DND-41 (cell line): Measurements from ENCODE around the gene EFNB2.

ENCODE experiments used
- ATAC-seq: fragments of 200-7000 bp; cut with Tn5 transposase; 3 replicates; pipeline ENCODE4 v1.9.1; 2021; ENCODE audit warnings: low read depth; ENCODE audit not compliant: insufficient read depth
- DNase-seq: peaks from one replicate; pipeline ENCODE4 v3.0.0-alpha.2; 2020
- H2AFZ ChIP-seq: 2 replicates; pipeline ENCODE4 v1.6.0; 2012; ENCODE audit warnings: low read depth, low read length
- H3K27ac ChIP-seq: 2 replicates; pipeline ENCODE4 v1.5.1; 2012; ENCODE audit warnings: low read length, inconsistent platforms
- H3K27me3 ChIP-seq: fragments of 200-600 bp; sonication (generic); 2 replicates; pipeline ENCODE4 v1.6.0; 2012; ENCODE audit warnings: low read length, mild to moderate bottlenecking, inconsistent platforms; ENCODE audit not compliant: insufficient read depth, poor library complexity
- H3K36me3 ChIP-seq: 2 replicates; pipeline ENCODE4 v1.5.1; 2012; ENCODE audit warnings: low read length, inconsistent platforms; ENCODE audit not compliant: insufficient read depth
- H3K4me1 ChIP-seq: 2 replicates; pipeline ENCODE4 v1.5.1; 2012; ENCODE audit warnings: mild to moderate bottlenecking, low read length; ENCODE audit not compliant: insufficient read depth
- H3K4me2 ChIP-seq: 2 replicates; pipeline ENCODE4 v1.6.0; 2012; ENCODE audit warnings: mild to moderate bottlenecking, moderate library complexity, low read length, inconsistent platforms; ENCODE audit not compliant: insufficient read depth
- H3K4me3 ChIP-seq, 2 experiments: fragments of 200-600 bp in 1 of 2; shearing (Covaris generic) in 1 of 2; 2 replicates each; pipeline ENCODE4 v1.5.1; 2012 to 2016; ENCODE audit warnings: inconsistent platforms in 2 of 2, low read length in 2 of 2, mild to moderate bottlenecking in 2 of 2, low read depth in 1 of 2, moderate library complexity in 1 of 2
- H3K79me2 ChIP-seq: 2 replicates; pipeline ENCODE4 v1.6.0; 2012; ENCODE audit warnings: low read length, inconsistent platforms; ENCODE audit not compliant: insufficient read depth
- H3K9ac ChIP-seq: 2 replicates; pipeline ENCODE4 v1.6.0; 2012; ENCODE audit warnings: low read depth, mild to moderate bottlenecking, inconsistent platforms, low read length, moderate library complexity
- H3K9me3 ChIP-seq: 2 replicates; pipeline ENCODE4 v1.5.1; 2012; ENCODE audit warnings: low read length, moderate library complexity, mild to moderate bottlenecking, inconsistent platforms; ENCODE audit not compliant: insufficient read depth, severe bottlenecking
- H4K20me1 ChIP-seq: 2 replicates; pipeline ENCODE4 v1.6.0; 2012; ENCODE audit warnings: low read length; ENCODE audit not compliant: insufficient read depth
- CTCF ChIP-seq: IDR thresholded peaks from 2 replicates; pipeline ENCODE4 v1.5.1; 2012; ENCODE audit warnings: borderline replicate concordance, low read length, moderate library complexity, mild to moderate bottlenecking; ENCODE audit not compliant: poor library complexity, severe bottlenecking; ENCODE audit errors: extremely low read depth
- EZH2 ChIP-seq: IDR thresholded peaks from 3 replicates; pipeline ENCODE4 v1.6.1; 2012; ENCODE audit warnings: borderline replicate concordance, low read depth, mild to moderate bottlenecking, moderate library complexity, low read length, inconsistent platforms; ENCODE audit not compliant: severe bottlenecking

EFNB2 gene

DNA sequence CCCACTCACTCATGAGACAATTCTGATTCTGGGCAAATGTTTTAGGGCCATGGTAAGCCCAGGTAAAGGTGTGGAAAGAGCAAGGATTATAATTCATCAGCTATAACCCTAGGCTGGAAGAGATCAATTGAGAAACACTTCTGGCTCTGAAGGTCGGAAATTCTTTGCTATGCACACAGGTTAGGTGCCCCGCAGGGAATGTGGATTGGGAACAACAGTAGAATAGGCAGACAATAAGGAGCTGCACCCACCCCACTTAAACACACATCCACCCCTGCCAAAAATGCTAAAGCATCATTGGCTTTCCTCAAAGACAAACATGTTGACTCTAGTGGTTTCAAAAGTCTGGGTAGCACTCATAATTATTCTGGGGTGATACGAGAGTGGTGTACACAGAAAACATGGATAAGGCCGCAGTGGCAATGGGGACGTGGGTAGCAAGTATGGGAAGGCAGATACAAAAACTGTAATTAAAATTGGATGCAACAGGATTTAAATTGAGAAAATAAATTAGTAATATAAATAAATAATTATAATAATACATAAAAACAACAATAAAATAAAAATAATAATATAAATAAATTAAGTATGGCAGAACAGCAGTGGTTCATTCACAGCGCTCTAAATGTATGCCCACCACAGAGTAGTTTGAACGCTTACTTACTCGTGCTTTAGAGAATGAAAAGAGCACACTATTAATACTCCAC is 8.6 kb downstream of the EFNB2 start:
- TF ChIP-seq CTCF = no peak
- no peak for TF ChIP-seq EZH2
- Histone ChIP-seq H3K4me1 (no peaks in the 10 kb centered on the region), H3K9ac (no peak overlapping the region), H3K4me3 (no peak overlapping the region), H3K4me2 (no peak overlapping the region), H2AFZ (no peak overlapping the region), H3K9me3 (no peaks in the 10 kb centered on the region), H3K27ac (no peak overlapping the region), H3K27me3 (no peaks in the 10 kb centered on the region), H3K79me2 (no peaks in the 10 kb centered on the region), H4K20me1 (no peaks in the 10 kb centered on the region), H3K36me3 (no peaks in the 10 kb centered on the region)
- DNase-seq (no peak), ATAC-seq (no peak)

DNA sequence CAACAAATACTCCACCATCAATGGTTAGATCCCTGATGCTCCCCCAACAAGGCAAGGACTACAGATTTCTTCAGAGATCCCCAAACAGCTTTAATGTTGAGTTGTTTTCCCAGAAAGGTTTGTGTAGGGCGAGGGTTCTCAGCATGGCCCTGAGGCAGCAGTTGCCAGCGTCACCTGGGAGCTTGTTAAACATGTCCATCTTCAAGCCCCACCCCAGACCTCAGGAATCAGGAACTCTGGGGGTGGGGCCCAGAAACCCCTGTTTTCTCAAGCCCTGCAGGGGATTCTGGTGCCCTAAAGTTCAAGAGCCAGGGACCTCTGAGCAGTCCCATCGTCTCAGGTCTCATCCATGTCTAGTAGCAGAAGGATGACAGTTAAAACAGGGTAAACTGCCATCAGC is 9.6 kb downstream of the EFNB2 start:
- no peak overlapping the region for H3K4me2 ChIP-seq
- TF ChIP-seq EZH2 = no peak
- no peak for TF ChIP-seq CTCF
- H3K79me2 ChIP-seq = no peaks in the 10 kb centered on the region
- H3K9me3 ChIP-seq = no peaks in the 10 kb centered on the region
- DNase-seq = no peak
- H3K27ac ChIP-seq = no peak overlapping the region
- no peaks in the 10 kb centered on the region for H3K4me1 ChIP-seq
- no peak overlapping the region for H3K4me3 ChIP-seq
- H3K9ac ChIP-seq = no peak overlapping the region
- ATAC-seq = no peak
- no peak overlapping the region for H2AFZ ChIP-seq
- H3K36me3 ChIP-seq = no peaks in the 10 kb centered on the region
- H3K27me3 ChIP-seq = no peaks in the 10 kb centered on the region
- H4K20me1 ChIP-seq = no peaks in the 10 kb centered on the region

- no peak overlapping the region for H2AFZ ChIP-seq
- H3K4me1 ChIP-seq = no peaks in the 10 kb centered on the region
- H3K27ac ChIP-seq = no peak overlapping the region
- no peaks in the 10 kb centered on the region for H3K79me2 ChIP-seq
- H3K36me3 ChIP-seq = no peaks in the 10 kb centered on the region
- no peak for TF ChIP-seq CTCF
- TF ChIP-seq EZH2 = no peak
- H3K4me3 ChIP-seq = no peak overlapping the region
- H3K9ac ChIP-seq = no peak overlapping the region
- H4K20me1 ChIP-seq = no peaks in the 10 kb centered on the region
- DNase-seq (no peak), ATAC-seq (no peak)
- no peaks in the 10 kb centered on the region for H3K27me3 ChIP-seq
- H3K9me3 ChIP-seq = no peaks in the 10 kb centered on the region
- no peak overlapping the region for H3K4me2 ChIP-seq
Observed at GRCh38 chr13:106524108-106524507, 11.4 kb downstream of the EFNB2 start.
